GM12801 (cell line): Measurements from ENCODE around the gene EVA1A.

Source experiments
- TF ChIP-seq, protein P1 (sequence below): IDR thresholded peaks from one replicate; pipeline ENCODE4 v1.5.1; 2011; ENCODE audit warnings: control low read depth; ENCODE audit not compliant: insufficient read length; ENCODE audit errors: extremely low read depth

EVA1A gene

DNA sequence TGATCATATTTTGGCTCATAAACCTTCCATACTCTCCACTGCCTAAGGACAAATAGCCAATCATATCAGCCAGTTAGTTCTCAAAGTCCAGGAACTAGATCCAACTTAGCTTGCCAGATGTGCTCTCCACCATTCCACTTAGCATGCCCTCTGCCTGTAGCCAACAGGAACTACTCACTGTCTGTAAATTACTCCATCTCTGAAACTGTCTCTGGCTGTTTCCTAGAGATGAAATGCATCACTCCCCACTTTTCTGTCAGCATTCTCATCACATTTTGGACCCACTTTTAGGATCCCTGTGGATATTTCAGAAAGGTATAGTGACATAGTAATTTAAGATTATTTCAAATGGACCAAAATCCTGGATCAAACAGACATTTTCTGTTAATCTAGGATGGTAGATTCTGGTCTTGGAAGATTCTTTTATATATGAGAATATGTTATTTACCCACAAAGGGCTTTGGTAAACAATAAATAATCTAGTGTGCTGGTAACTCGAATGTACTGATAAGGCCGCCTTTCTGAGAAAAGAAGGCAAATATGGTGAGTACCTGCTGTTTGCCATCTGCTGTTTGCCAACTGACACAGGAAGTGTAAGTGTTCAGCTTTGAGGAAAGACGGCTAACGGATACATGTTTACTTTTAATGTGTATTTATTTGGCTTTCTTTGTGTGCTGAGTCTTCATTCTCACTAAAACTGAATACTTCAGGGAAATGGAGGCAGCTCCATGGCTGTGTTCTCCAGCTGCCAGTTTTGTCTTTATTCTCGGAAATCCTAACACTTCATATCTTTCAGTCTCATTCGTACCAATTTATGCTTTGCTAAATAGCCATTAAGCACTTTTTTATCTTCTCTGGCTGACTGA lies 79.5 kb downstream of the EVA1A start:
- TF ChIP-seq, protein P1, sequence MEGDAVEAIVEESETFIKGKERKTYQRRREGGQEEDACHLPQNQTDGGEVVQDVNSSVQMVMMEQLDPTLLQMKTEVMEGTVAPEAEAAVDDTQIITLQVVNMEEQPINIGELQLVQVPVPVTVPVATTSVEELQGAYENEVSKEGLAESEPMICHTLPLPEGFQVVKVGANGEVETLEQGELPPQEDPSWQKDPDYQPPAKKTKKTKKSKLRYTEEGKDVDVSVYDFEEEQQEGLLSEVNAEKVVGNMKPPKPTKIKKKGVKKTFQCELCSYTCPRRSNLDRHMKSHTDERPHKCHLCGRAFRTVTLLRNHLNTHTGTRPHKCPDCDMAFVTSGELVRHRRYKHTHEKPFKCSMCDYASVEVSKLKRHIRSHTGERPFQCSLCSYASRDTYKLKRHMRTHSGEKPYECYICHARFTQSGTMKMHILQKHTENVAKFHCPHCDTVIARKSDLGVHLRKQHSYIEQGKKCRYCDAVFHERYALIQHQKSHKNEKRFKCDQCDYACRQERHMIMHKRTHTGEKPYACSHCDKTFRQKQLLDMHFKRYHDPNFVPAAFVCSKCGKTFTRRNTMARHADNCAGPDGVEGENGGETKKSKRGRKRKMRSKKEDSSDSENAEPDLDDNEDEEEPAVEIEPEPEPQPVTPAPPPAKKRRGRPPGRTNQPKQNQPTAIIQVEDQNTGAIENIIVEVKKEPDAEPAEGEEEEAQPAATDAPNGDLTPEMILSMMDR = no peak

DNA sequence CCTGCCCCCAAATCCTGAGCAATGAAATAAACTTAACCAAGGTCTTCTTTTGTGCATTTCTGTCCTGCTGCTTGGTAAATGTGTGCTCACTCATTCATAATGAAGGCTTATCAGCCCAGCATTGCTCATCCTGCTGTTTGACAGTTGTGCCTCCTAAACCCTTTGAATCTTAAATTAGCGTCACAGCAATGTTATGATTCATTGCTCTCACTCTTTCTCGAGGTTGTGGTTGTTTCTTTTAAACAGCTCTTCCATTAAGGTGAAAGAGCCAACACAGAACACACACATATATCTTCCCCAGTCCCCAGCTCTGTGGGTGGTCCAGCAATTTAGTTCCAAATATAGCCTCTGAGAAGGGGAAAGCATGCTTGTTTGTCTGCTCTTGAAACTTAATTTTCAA lies 84.0 kb downstream of the EVA1A start:
- TF ChIP-seq, protein P1 = no peak

DNA sequence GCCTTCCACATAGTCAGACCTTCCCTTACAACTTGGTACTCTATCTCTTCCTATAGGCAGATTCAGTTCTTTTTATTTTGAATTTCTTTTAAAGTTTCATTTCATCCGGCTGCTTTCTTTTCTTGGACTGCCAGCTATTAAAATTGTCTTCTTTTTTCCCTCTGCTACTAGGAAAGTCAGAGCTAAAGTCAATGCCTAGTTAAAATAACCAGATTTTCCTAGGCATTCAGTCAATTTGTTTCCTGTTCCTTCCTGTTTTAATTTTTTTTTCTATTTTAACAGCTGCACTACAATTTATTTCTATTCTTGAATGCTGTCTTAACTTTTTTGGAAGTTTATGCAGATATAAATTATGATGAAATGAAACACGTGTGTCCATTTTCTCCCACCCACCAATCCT lies 84.8 kb downstream of the EVA1A start:
- TF ChIP-seq, protein P1 = no peak

DNA sequence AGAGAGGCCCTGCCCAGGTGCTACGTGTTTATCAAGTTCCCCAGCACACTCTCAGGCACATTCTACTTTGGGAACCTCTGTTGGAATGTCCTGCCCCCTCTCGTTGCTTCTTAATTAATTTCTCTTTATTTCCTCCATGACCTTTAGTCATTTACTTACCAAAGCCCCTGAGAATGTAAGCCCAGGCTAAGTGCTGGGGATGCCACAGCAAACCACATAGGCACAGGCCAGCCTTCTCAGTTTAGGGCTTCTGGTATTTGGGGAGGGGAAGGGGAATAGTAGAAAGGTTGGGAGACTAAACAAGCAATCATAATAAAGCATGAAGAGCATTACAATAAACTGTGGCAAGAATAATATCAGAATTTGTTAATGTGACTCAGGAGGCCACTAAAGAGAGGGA lies 85.7 kb downstream of the EVA1A start:
- TF ChIP-seq, protein P1 = no peak

DNA sequence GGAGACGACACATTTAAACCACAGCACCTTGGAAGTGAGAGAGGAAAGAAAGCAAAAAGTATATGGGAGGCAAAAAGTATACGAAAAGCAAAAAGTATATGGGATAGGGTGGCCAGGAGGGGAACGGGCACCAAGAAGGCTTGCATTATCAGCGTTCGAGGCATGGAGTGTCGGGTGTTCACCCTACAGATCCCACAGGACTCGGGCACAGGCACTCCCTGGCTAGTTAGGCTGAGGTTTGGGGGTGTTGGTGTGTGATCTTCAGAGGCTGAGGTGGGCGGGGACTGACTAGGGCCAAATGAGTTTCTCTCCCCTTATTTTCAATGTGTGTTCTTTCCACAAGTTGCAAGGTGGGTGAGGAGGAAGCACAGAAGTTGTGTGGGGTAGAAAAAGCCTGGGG lies 86.6 kb downstream of the EVA1A start:
- TF ChIP-seq, protein P1 = no peak

DNA sequence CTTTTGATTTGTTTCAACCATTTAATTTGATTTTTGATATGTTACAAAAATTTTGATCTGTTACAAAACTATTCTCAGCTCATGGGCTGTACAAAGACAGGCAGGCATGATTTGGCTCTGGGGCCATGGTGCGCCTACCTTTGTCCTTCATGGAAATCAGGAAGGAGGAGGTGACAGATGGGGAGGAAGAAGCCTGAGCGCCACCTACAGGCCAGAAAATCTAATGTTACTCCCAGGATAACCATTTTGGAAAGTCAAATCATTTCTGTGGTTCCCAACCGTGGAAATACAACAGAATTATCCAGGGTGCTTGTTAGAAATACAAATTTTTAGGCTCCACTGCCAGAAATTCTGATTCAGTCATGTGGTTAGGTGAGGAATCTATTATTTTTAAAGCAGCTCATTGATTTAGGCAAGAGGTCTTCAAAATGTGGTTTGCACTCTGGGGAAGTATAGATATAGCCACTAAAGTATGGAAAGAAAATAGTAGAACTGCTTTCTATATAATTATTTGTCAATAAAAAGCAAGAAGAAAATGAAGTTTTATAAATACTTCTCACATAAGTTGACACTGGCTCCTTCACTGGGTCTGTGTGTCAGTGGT lies 93.9 kb downstream of the EVA1A start:
- TF ChIP-seq, protein P1 = no peak

DNA sequence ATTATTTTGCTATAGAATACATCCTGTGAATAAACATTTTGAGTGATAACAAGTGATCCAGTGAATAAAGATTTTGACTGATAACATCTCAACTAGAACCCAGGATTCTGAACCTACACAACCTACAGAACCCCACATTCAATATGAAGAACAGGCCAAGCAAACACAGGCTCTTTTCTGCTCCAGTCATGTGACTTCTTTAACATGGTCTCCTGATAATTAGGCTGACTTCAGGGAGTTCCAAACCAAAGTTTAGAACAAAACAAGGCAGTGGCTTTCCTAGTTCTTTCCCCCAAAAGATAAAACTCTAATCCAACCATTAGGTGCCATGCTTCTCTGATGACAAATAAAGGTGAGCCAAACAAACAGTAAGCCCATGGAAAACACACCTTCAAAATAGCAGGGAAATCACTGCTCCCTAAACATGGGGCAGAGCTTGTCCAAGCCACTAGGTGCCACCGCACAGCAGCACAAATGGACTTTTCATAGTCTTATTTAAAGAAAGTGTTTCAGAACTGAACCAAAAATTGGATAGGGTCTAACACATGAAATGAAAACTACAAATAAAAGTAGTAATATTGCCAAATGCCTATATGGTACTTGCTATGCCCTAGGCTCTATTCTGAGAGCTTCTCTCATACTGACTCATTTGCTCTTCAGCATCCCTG lies 95.3 kb downstream of the EVA1A start:
- TF ChIP-seq, protein P1 = no peak
